CD4-positive, alpha-beta T cell treated with Interferon gamma for 1 hour (primary cell): Measurements from ENCODE around the gene KPRP.

Experiments used
- DNase-seq: peaks from one replicate; pipeline ENCODE4 v3.0.0-alpha.2; 2020

KPRP gene

GRCh38 chr1:152774875-152775274 lies 17.1 kb downstream of the KPRP start, which contains the start of gene LCE1F:
Gene LCE1F, plus strand, starts transcription at chr1:152775140. Its CDS starts 1,232 bp downstream, at chr1:152776372.
- no peak for DNase-seq

GRCh38 chr1:152776361-152776760 lies 18.5 kb downstream of the KPRP start:
- no peak for DNase-seq

DNA sequence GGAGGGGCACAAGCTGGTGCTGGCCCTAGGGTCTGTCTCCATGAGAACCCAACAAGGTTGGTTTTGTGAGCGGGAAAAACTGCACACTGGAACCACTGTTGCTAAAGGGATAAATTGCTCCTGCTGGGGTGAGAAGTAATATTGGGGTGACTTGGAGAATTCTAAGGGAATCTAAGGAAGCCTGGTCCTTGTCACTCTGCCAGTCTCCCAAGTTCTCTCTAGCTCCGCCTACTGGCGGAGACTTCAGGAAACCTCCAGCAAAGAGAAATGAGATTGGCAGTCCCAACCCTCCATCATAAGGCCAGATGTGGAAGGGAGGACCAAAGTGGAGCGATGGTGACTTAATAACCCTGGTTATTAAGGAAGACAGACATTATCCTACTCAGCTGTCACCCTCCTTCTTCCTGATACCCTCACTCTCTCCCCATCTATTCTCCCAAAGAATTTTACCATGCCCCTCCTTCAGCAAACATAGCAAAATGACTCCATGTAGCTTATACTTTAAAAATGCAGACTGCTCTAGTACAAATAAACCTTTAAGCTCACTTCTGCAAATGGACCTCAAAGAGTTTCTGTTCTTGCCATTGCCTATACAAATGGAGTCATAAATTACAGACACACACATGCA lies 19.8 kb downstream of the KPRP start:
- DNase-seq = no peak

GRCh38 chr1:152783095-152783494 lies 25.3 kb downstream of the KPRP start:
- no peak for DNase-seq

DNA sequence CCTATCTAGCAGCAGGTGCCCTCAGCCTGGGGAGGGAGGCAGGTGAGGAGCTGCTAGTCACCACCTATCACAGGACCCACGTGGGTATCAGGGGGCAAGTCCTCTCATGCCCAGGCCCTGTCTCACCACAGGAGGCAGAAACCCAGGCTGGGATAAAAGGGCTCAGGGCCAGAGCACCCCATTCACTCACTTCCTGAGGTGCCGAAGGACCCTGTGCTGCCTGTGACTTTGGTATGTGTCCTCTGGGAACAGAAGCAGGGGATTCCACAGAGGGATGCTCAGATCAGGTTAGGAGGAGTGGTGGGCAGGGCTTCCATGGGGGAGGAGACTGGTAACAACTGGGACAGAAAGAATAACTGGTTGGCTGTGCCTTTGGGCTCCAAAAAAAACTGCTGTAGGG lies 28.3 kb downstream of the KPRP start, which contains the start of gene LCE1E:
LCE1E (plus strand) TSS at position 181 of the 400 bp plus-strand sequence. CDS start 1,043 bp downstream, outside the sequence.
- DNase-seq = no peak

DNA sequence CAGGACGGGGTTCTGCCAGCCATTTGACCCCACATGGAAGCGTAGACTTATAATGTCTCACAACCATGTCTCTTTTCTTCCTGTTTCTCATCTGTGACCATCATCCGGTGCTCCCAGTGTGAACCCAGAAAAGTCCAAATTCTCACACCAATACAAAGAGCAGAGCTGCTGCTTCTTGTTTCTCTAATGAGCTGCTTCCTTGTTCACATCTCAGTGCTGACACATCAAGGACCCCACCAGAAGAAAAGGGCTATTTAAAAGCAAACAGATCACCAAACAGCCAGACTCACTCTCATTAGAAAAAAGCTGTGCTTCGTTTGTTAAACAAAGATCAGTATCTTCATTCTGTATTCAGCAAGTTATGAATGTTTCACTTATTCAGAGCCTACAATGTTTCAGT lies 37.9 kb downstream of the KPRP start:
- DNase-seq = no peak

DNA sequence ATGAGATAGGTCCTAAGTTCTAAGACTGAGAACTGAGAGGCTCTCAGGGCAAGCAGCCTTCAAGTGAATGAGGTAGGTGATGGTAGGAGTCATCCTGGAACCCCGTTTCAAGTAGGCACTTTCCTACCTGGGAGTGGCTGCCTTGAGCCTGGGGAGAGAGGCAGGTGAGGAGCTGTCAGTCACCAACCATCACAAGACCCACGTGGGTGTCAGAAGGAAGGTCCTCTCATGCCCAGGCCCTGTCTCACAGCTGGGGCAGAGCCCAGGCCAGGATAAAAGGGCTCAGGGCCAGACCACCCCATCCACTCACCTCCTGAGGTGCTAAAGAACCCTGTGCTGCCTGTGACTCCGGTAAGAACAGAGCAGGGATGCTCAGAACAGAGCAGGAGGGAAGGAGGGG lies 38.6 kb downstream of the KPRP start, which contains the start of gene LCE1D:
LCE1D (plus strand) TSS at position 301 of the 400 bp plus-strand sequence. CDS start 1,074 bp downstream, outside the sequence.
- DNase-seq = no peak

DNA sequence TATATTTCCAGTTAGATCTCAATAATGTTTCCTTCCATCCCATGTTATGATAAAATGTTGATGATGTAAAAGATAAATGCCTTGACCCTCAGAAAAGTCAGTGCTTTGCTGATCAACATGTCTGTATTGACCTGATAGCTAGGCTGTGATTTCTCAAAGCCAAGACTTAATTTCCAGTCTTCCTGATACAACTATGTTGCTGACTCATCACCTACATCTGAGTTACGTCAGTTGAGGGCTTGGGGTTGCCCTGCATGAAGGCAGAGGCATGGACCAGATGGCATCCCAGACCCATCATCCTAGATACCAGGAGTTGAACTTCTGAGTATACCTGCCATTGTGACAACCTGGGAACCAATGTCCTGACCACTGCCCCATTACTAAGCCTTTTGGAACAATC lies 43.5 kb downstream of the KPRP start:
- no peak for DNase-seq

DNA sequence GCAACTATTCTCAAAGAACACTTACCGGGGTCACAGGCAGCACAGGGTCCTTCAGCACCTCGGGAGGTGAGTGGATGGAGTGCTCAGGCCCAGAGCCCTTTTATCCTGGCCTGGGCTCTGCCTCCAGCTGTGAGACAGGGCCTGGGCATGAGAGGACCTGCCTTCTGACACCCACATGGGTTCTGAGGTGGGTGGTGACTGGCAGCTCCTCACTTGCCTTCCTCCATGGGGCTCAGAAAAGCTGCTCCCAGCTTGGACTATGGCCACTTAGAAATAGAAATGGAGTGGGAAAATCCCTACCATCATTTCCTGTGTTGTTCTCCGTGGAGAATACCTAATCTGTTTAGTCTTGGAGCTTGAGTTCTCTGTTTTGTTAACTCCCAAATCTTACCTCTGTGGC lies 48.8 kb downstream of the KPRP start, which contains the start of gene LCE1C:
LCE1C (minus strand) TSS at position 76 of the 400 bp plus-strand sequence. CDS start 1,173 bp downstream, outside the sequence.
- DNase-seq = no peak

DNA sequence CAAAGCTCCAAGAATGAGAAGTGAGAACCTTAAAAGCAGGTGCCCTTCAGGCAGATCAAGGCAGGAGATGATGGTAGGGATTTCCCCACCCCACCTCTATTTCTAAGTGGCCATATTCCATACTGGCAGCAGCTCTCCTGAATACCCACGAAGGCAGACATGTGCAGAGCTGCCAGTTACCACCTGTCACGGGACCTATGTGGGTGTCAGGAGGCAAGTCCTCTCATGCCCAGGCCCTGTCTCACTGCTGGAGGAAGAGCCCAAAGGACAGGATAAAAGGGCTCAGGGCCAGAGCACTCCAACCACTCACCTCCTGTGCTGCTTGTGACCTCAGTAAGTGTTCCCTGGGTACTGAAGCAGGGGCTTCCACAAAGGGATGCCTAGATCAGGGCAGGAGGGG lies 53.2 kb downstream of the KPRP start:
- DNase-seq = no peak
